GM23248 (cell line): ENCODE measurements around the gene BORA. TPM values are rescaled to one million over a fixed set of nuclear protein-coding genes. Genes with fewer than 3 reads are reported as not detected.
A peak's percentile ranks its signal among the peaks of the same experiment; 100 is the strongest.
"Not testable (repeated sequence)": the region's sequence is repeated elsewhere in the genome, so short reads cannot be mapped to it uniquely, and the experiment has no call there.

Experiments used
- DNase-seq: peaks from one replicate; pipeline ENCODE4 v3.0.0-alpha.2; 2015
- H2AFZ ChIP-seq: fragments of 200-600 bp; sonication (generic); 2 replicates; pipeline ENCODE4 v1.6.1; 2016; ENCODE audit warnings: antibody characterized with exemption
- H3F3A ChIP-seq: fragments of 200-600 bp; sonication (generic); 2 replicates; pipeline ENCODE4 v1.6.1; 2016; ENCODE audit warnings: mild to moderate bottlenecking, antibody characterized with exemption, mixed run types; ENCODE audit not compliant: insufficient read depth
- H3K27ac ChIP-seq: fragments of 200-600 bp; sonication (generic); 2 replicates; pipeline ENCODE4 v1.5.1; 2016; ENCODE audit warnings: mild to moderate bottlenecking
- H3K27me3 ChIP-seq: fragments of 200-600 bp; sonication (generic); replicated peaks from 2 replicates; pipeline ENCODE4 v1.6.1; 2016; ENCODE audit warnings: mild to moderate bottlenecking; ENCODE audit not compliant: insufficient read depth
- H3K36me3 ChIP-seq: fragments of 200-600 bp; sonication (generic); 2 replicates; pipeline ENCODE4 v1.6.1; 2016; ENCODE audit warnings: low read depth, mild to moderate bottlenecking
- H3K4me1 ChIP-seq: fragments of 200-600 bp; sonication (generic); 2 replicates; pipeline ENCODE4 v1.6.1; 2016; ENCODE audit warnings: mild to moderate bottlenecking; ENCODE audit not compliant: insufficient read depth
- H3K4me2 ChIP-seq: fragments of 200-600 bp; sonication (generic); one replicate; pipeline ENCODE4 v1.6.1; 2016; ENCODE audit warnings: mild to moderate bottlenecking; ENCODE audit not compliant: unreplicated experiment
- H3K4me3 ChIP-seq: fragments of 200-600 bp; sonication (generic); 2 replicates; pipeline ENCODE4 v1.5.1; 2016; ENCODE audit warnings: mild to moderate bottlenecking
- H3K79me2 ChIP-seq: fragments of 200-600 bp; sonication (generic); 2 replicates; pipeline ENCODE4 v1.6.1; 2016; ENCODE audit warnings: mild to moderate bottlenecking; ENCODE audit not compliant: insufficient read depth
- H3K9ac ChIP-seq: fragments of 200-600 bp; sonication (generic); 2 replicates; pipeline ENCODE4 v1.6.1; 2016; ENCODE audit warnings: mild to moderate bottlenecking
- H3K9me2 ChIP-seq: fragments of 200-600 bp; sonication (generic); 2 replicates; pipeline ENCODE4 v1.6.1; 2016; ENCODE audit warnings: mixed run types, mild to moderate bottlenecking, moderate library complexity; ENCODE audit not compliant: insufficient read depth
- H3K9me3 ChIP-seq: fragments of 200-600 bp; sonication (generic); one replicate; pipeline ENCODE4 v1.6.1; 2017; ENCODE audit warnings: low read depth
- H4K20me1 ChIP-seq: fragments of 200-600 bp; sonication (generic); 2 replicates; pipeline ENCODE4 v1.6.0; 2016; ENCODE audit not compliant: insufficient read depth
- EZH2 ChIP-seq: fragments of 200-600 bp; sonication (generic); IDR thresholded peaks from 2 replicates; pipeline ENCODE4 v1.6.1; 2018; ENCODE audit warnings: antibody characterized with exemption, mild to moderate bottlenecking; ENCODE audit not compliant: insufficient read depth, poor library complexity, severe bottlenecking
- EZH2phosphoT487 ChIP-seq: fragments of 200-600 bp; sonication (generic); IDR thresholded peaks from 2 replicates; pipeline ENCODE4 v1.6.1; 2018; ENCODE audit warnings: antibody characterized with exemption, moderate library complexity, mild to moderate bottlenecking, low read depth; ENCODE audit not compliant: insufficient read depth
- WGBS, 2 experiments: methylation state at CpG; one replicate each; pipeline ENCODE4 v1.1.6; 2015 to 2017; ENCODE audit warnings: low lambda C conversion rate in 2 of 2, low coverage in 1 of 2; ENCODE audit errors: missing lambda C conversion rate in 2 of 2; 5-methylcytosine and 5-hydroxymethylcytosine counted together
- in situ Hi-C: fragments of 300-500 bp; cut with MboI; formaldehyde crosslinking; loops from 2 replicates; pipeline ENCODE4 v1.15.0; 2020
- polyA plus RNA-seq: library from polyadenylated mRNA; unstranded; fragments of >200 nt; fragmentation: Nextera tagmentation; extraction: Ambion mirVana; gene quantifications from 2 replicates; pipeline ENCODE4 v1.2.1, GENCODE V29; 2016
- total RNA-seq: library from RNA; depleted of rRNA; stranded (reverse); fragments of >200 nt; shearing (Covaris generic); gene quantifications from 2 replicates; pipeline ENCODE4 v1.2.3, GENCODE V29; 2014

BORA gene
- total and polyA plus RNA-seq, 2 experiments from 2014 or later = 5.5 to 7.2 TPM

DNA sequence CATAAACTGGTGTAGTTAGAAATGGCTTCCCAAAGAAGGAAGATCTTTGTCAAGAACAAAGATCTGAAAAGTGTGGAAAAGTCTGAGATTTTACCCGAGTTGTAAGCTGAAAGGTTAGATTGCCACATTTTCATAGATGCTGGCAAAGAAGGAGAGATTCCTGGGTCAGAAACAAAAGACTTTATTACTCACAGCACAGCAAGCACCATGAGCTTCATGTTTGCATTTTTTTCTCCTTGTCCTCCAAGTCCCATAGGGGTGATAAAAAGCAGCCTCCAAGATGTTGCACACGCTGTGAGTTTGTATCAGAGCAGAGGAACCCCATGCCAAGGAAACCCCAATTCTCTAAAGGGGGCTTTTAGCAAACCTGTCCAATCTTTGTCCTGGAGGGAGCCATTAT lies 29.6 kb upstream of the BORA start:
- no peak overlapping the region for H3K27ac ChIP-seq
- H3F3A ChIP-seq = no peaks in the 10 kb centered on the region
- no peak overlapping the region for H3K4me3 ChIP-seq
- no peaks in the 10 kb centered on the region for H3K9me3 ChIP-seq
- peak; percentile 7 for DNase-seq
- WGBS, 2 experiments = 16 to 25% methylated on average over 2 of the region's 2 CpGs
- no peaks in the 10 kb centered on the region for H3K4me1 ChIP-seq
- no peaks in the 10 kb centered on the region for H3K36me3 ChIP-seq
- H3K9me2 ChIP-seq = no peaks in the 10 kb centered on the region
- no peaks in the 10 kb centered on the region for H3K27me3 ChIP-seq
- H3K9ac ChIP-seq = no peak overlapping the region
- no peaks in the 10 kb centered on the region for H4K20me1 ChIP-seq
- in situ Hi-C loops = no loop called here
- no peaks in the 10 kb centered on the region for H3K79me2 ChIP-seq
- no peak overlapping the region for H2AFZ ChIP-seq
- TF ChIP-seq EZH2phosphoT487 = no peak
- TF ChIP-seq EZH2 = no peak
- H3K4me2 ChIP-seq = no peak overlapping the region

DNA sequence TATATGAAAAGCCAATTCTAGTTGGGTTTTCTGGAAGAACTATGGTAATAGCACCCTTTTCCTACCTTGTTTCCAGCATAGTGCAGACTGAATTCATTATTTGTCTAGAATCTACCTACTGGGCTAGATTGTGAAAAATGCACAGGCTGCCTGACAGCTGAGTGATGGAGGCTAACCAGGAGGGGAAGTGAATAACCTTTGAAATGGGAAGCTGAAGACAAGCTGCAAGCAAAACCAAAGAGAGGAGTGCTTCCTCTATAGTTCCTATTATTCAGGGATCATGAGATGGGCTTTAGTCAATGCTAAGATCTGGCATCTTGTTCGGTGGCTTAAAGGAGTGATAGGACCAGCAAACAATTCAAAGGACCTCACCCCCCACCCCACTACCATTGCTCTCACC lies 27.2 kb upstream of the BORA start:
- no peak overlapping the region for H3K4me2 ChIP-seq
- no peaks in the 10 kb centered on the region for H3K79me2 ChIP-seq
- no peak overlapping the region for H3K4me3 ChIP-seq
- TF ChIP-seq EZH2 = no peak
- TF ChIP-seq EZH2phosphoT487 = no peak
- WGBS, 2 experiments = 100% methylated on average over 1 of the region's 1 CpG
- no peaks in the 10 kb centered on the region for H3K36me3 ChIP-seq
- H3K9ac ChIP-seq = no peak overlapping the region
- H4K20me1 ChIP-seq = no peaks in the 10 kb centered on the region
- H3K9me2 ChIP-seq = no peaks in the 10 kb centered on the region
- no peaks in the 10 kb centered on the region for H3K4me1 ChIP-seq
- H3K27ac ChIP-seq = no peak overlapping the region
- no peaks in the 10 kb centered on the region for H3F3A ChIP-seq
- DNase-seq = no peak
- no peaks in the 10 kb centered on the region for H3K27me3 ChIP-seq
- in situ Hi-C loops = no loop called here
- no peak overlapping the region for H2AFZ ChIP-seq
- no peaks in the 10 kb centered on the region for H3K9me3 ChIP-seq

DNA sequence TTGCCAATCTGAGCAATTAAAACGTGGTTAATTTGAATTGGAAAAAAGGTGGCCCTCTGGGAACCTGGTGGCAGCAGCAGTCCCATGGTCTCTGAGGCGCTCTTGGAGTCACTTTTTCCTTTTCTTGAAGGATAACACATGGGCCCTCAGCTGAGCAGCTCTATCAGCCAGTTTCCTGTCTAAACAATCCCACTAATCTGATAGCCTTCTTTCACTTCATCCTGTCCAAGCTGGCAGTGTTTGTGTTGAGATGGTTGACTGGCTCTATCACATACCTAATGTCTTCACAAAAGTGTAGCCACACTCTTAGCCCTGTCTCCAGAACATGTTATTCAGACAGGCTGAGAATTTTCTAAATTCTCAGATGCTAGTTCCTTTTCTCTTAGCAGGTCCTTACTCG lies 10.9 kb upstream of the BORA start:
- TF ChIP-seq EZH2phosphoT487 (no peak), EZH2 (no peak)
- H3K4me1 ChIP-seq = no peaks in the 10 kb centered on the region
- H3K79me2 ChIP-seq = peaks cover 90% of the 10 kb centered on the region
- no peaks in the 10 kb centered on the region for H3F3A ChIP-seq
- peaks cover 4% of the 10 kb centered on the region; the same call in 1 of the 2 replicates for H4K20me1 ChIP-seq
- in situ Hi-C loops = no loop called here
- H3K4me3 ChIP-seq = no peak overlapping the region
- no peak overlapping the region for H3K9ac ChIP-seq
- H3K9me3 ChIP-seq = no peaks in the 10 kb centered on the region
- no peak for DNase-seq
- H3K9me2 ChIP-seq = no peaks in the 10 kb centered on the region
- no peak overlapping the region for H2AFZ ChIP-seq
- no peak overlapping the region for H3K27ac ChIP-seq
- 63 to 64% methylated on average over 3 of the region's 3 CpGs for WGBS, 2 experiments
- no peaks in the 10 kb centered on the region for H3K27me3 ChIP-seq
- peaks cover 20% of the 10 kb centered on the region; the same call in 1 of the 2 replicates for H3K36me3 ChIP-seq
- no peak overlapping the region for H3K4me2 ChIP-seq

DNA sequence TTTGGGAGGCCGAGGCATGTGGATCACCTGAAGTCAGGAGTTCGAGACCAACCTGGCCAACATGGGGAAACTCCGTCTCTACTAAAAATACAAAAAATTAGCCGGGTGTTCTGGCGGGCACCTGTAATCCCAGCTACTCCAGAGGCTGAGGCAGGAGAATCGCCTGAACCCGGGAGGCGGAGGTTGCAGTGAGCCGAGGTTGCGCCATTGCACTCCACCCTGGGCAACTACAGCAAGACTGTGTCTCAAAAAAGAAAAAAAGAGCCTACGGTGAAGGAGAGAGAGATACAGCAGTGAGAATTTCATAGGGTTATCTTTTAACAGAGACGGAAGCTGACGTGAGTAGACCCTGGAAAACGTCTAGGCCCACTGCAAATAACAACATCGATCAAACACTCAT lies 1.5 kb upstream of the BORA start:
- H3K36me3 ChIP-seq, H3K27me3 ChIP-seq, H3K27ac ChIP-seq, DNase-seq, H3K9me2 ChIP-seq, in situ Hi-C loops, H3K9me3 ChIP-seq, H4K20me1 ChIP-seq, H3F3A ChIP-seq: not testable (repeated sequence)
- peak overlapping the region; percentile 87 for H3K4me3 ChIP-seq
- H3K4me1 ChIP-seq = peaks cover 22% of the 10 kb centered on the region
- peaks cover 95% of the 10 kb centered on the region for H3K79me2 ChIP-seq
- peak overlapping the region; percentile 83 for H3K9ac ChIP-seq
- peak overlapping the region; percentile 89; the same call in 1 of the 2 replicates for H2AFZ ChIP-seq
- WGBS, 2 experiments = 81 to 85% methylated on average over 15 of the region's 15 CpGs
- peak overlapping the region; percentile 86 for H3K4me2 ChIP-seq
